ENCODE results near the gene AUTS2. TPM values are rescaled to one million over a fixed set of nuclear protein-coding genes. Genes with fewer than 3 reads are reported as not detected.

The AUTS2 gene
- total and polyA plus RNA-seq, 2 of the 8 experiments (the other 6 are each of a cell fraction or from before 2014, with no cell fraction given) = 25.9 to 101 TPM

GRCh38 chr7:69586321-69586720, 12.0 kb upstream of the AUTS2 start:
- Histone ChIP-seq H3K27me3 (replicated peaks in 1 of 4; ENCODE audit: control insufficient read depth in 3 of 4, extremely low read depth in 1 of 4, insufficient read depth in 3 of 4, low read length in 3 of 4) (0 out of 7 replicates have a peak, but pooled peaks cover 0 to 4% (median 0%) of the 10 kb centered on the region in 4 experiments), H3K79me2 (ENCODE audit: control insufficient read depth in 1 of 2, insufficient read depth in 2 of 2, low read length in 2 of 2) (no peaks in the 10 kb centered on the region), H3K4ac (replicated peaks; ENCODE audit: insufficient read length, low read depth, low read length) (no peak overlapping the region), H2BK12ac (ENCODE audit: low read depth, low read length) (no peak overlapping the region), H3K23ac (ENCODE audit: insufficient read length) (no peak overlapping the region), H3K4me1 (replicated peaks in 1 of 4; ENCODE audit: control insufficient read depth in 3 of 4, insufficient read depth in 4 of 4, low read length in 3 of 4) (no peaks in the 10 kb centered on the region), H2BK120ac (replicated peaks; ENCODE audit: low read depth, low read length) (no peak overlapping the region), H3K9me3 (ENCODE audit: insufficient read depth in 2 of 2, low read depth in 1 of 2, low read length in 1 of 2) (no peaks in the 10 kb centered on the region), H3K9ac (replicated peaks in 1 of 4; ENCODE audit: extremely low read depth in 1 of 4, low read depth in 3 of 4, low read length in 3 of 4) (no peak overlapping the region), H2BK20ac (ENCODE audit: low read length) (no peak overlapping the region), H3K18ac (ENCODE audit: extremely low read depth, low read length) (no peak overlapping the region), H4K91ac (replicated peaks; ENCODE audit: insufficient read length, low read length) (no peak overlapping the region), H2AFZ (ENCODE audit: low read length) (no peak overlapping the region), H4K5ac (ENCODE audit: insufficient read length, low read depth, low read length) (no peak overlapping the region), H3K14ac (ENCODE audit: insufficient read length) (no peak overlapping the region), H3K4me3 (ENCODE audit: extremely low read depth in 1 of 4, insufficient read depth in 2 of 4, low read depth in 3 of 4, low read length in 4 of 4) (no peak overlapping the region), H3K36me3 (ENCODE audit: control insufficient read depth in 2 of 4, insufficient read depth in 4 of 4, low read length in 3 of 4) (no peaks in the 10 kb centered on the region), H3K56ac (replicated peaks; ENCODE audit: insufficient read length, low read depth, low read length) (no peak overlapping the region), H4K20me1 (replicated peaks in 1 of 2; ENCODE audit: control insufficient read depth in 1 of 2, insufficient read depth in 2 of 2, low read length in 2 of 2) (no peaks in the 10 kb centered on the region), H3K4me2 (ENCODE audit: insufficient read depth in 1 of 2, low read depth in 2 of 2, low read length in 2 of 2) (no peak overlapping the region), H3K23me2 (ENCODE audit: low read depth, low read length) (peaks cover 1% of the 10 kb centered on the region; the same call in 1 of the 2 replicates), H2BK15ac (ENCODE audit: low read length) (no peak overlapping the region), H3K79me1 (ENCODE audit: low read depth, low read length) (no peaks in the 10 kb centered on the region), H2BK5ac (ENCODE audit: low read depth, low read length) (no peak overlapping the region), H4K8ac (ENCODE audit: extremely low read depth, insufficient read depth, low read length) (no peak overlapping the region), H2AK5ac (ENCODE audit: low read depth, low read length) (no peak overlapping the region), H3K27ac (ENCODE audit: low read depth, low read length) (no peak overlapping the region)
- TF ChIP-seq ASH2L (IDR thresholded peaks at IDR 0.05; ENCODE audit: low read length) = no peak
- TF ChIP-seq TEAD4 (IDR thresholded peaks at IDR 0.05; ENCODE audit: low read depth, low read length) = no peak
- no peak for TF ChIP-seq POLR2AphosphoS5 (IDR thresholded peaks at IDR 0.05; ENCODE audit: low read depth, low read length)
- TF ChIP-seq KDM1A (IDR thresholded peaks at IDR 0.05; ENCODE audit: borderline replicate concordance, low read length) = no peak
- no peak for TF ChIP-seq JUND (IDR thresholded peaks at IDR 0.05; ENCODE audit: low read length)
- TF ChIP-seq CTBP2 (IDR thresholded peaks at IDR 0.05; ENCODE audit: borderline replicate concordance, insufficient read depth, insufficient read length, low read length) = no peak
- no peak for TF ChIP-seq HDAC6 (IDR thresholded peaks at IDR 0.05; ENCODE audit: low read depth, low read length)
- no peak for TF ChIP-seq EP300 (IDR thresholded peaks at IDR 0.05; ENCODE audit: borderline replicate concordance in 1 of 2, low read depth in 2 of 2, low read length in 2 of 2)
- TF ChIP-seq EZH2 (IDR thresholded peaks at IDR 0.05; ENCODE audit: low read depth, low read length, severe bottlenecking) = no peak
- ChIA-PET POLR2A (ENCODE audit: partially characterized antibody) (no interaction called here), CTCF (ENCODE audit: partially characterized antibody) (no interaction called here)
- DNase-seq (ENCODE audit: low read depth in 1 of 2, low spot score in 2 of 2) = no peak
- FAIRE-seq = no peak
- 91% methylated on average over 3 of the region's 3 CpGs; no CpG with 5 or more reads in 1 of the 2 experiments for WGBS, 2 experiments (ENCODE audit: extremely low coverage in 1 of 2, insufficient coverage in 1 of 2, insufficient read length in 1 of 2, insufficient replicate concordance in 2 of 2, low coverage in 1 of 2, low lambda C conversion rate in 2 of 2, missing lambda C conversion rate in 1 of 2)
